HuH-7.5 (cell line): Measurements from ENCODE around the gene TDRD3.

ENCODE experiments used
- DNase-seq: peaks from one replicate; pipeline ENCODE4 v3.0.0; 2011; ENCODE audit warnings: low spot score

TDRD3 gene

GRCh38 chr13:60577761-60578160 is 180.7 kb downstream of the TDRD3 start:
- DNase-seq, result no peak

GRCh38 chr13:60583196-60583888 is 186.3 kb downstream of the TDRD3 start:
- no peak for DNase-seq

GRCh38 chr13:60583911-60584753 is 187.1 kb downstream of the TDRD3 start:
- DNase-seq, result no peak

- DNase-seq, result no peak
These were observed 188.0 kb downstream of the TDRD3 start for GRCh38 chr13:60584976-60585375.

- no peak for DNase-seq
These were observed 194.1 kb downstream of the TDRD3 start for GRCh38 chr13:60590800-60591747.

- no peak for DNase-seq
These were observed 206.0 kb downstream of the TDRD3 start for GRCh38 chr13:60603049-60603448.

GRCh38 chr13:60604058-60604457 is 207.0 kb downstream of the TDRD3 start:
- DNase-seq, result no peak

GRCh38 chr13:60608954-60609353 is 211.9 kb downstream of the TDRD3 start:
- no peak for DNase-seq

GRCh38 chr13:60611523-60611922 is 214.5 kb downstream of the TDRD3 start:
- no peak for DNase-seq

- DNase-seq, result no peak
These were observed 215.6 kb downstream of the TDRD3 start for GRCh38 chr13:60612593-60612992.

- no peak for DNase-seq
These were observed 216.1 kb downstream of the TDRD3 start for GRCh38 chr13:60613080-60613479.

- DNase-seq, result no peak
These were observed 221.1 kb downstream of the TDRD3 start for GRCh38 chr13:60617991-60618733.

- DNase-seq, result no peak
These were observed 222.4 kb downstream of the TDRD3 start for GRCh38 chr13:60619461-60619860.

- DNase-seq, result no peak
These were observed 223.8 kb downstream of the TDRD3 start for GRCh38 chr13:60620611-60621395.

GRCh38 chr13:60623151-60623550 is 226.1 kb downstream of the TDRD3 start:
- no peak for DNase-seq
